HepG2 (cell line): ENCODE measurements around the gene SH3GL1. TPM values are rescaled to one million over a fixed set of nuclear protein-coding genes. Genes with fewer than 3 reads are reported as not detected.

ENCODE experiments used
- ATAC-seq: fragments of 200-7000 bp; cut with Tn5 transposase; 3 replicates; pipeline ENCODE4 v1.9.1; 2020; ENCODE audit warnings: mild to moderate bottlenecking, moderate library complexity
- BruUV-seq: library from RNA; stranded (reverse); fragments of 400-500 nt; replicated peaks from 2 replicates; lab custom pipeline; 2021; lab: Mats Ljungman, UMichigan
- CTCF ChIA-PET: fragments of 300-600 bp; formaldehyde crosslinking; extraction: SDS; loops from one replicate; lab custom pipeline; 2021; ENCODE audit warnings: low total read pairs, inconsistent platforms, low intra/inter-chr PET ratio; lab: Yijun Ruan, JAX
- POLR2A ChIA-PET: fragments of 350-600 bp; sonication (Branson Sonifier 250); formaldehyde crosslinking; loops from one replicate; lab custom pipeline; 2020; ENCODE audit warnings: antibody characterized with exemption, inconsistent platforms; lab: Yijun Ruan, JAX
- DNase-seq: peaks from one replicate; pipeline ENCODE4 v3.0.0-alpha.2; 2015; ENCODE audit warnings: low spot score
- FAIRE-seq: peaks from 3 replicates; lab custom pipeline; 2011; peaks lifted over from hg19 to GRCh38; lab: Jason Lieb, UNC
- H2AFZ ChIP-seq: one replicate; pipeline ENCODE4 v1.6.1; 2011; ENCODE audit warnings: low read length, inconsistent platforms
- H3K27ac ChIP-seq: fragments of 300-600 bp; 3 replicates; pipeline ENCODE4 v1.8.0; 2011; ENCODE audit warnings: mixed run types, mild to moderate bottlenecking, mixed read lengths, low read length, inconsistent platforms; ENCODE audit not compliant: insufficient read depth; ENCODE audit errors: extremely low read length
- H3K27me3 ChIP-seq, 2 experiments: fragments of 200-600 bp in 1 of 2; 2 replicates in 1 of 2; 3 replicates in 1 of 2; pipeline versions ENCODE4 v1.6.0 to v1.8.0; 2011; ENCODE audit warnings: low read length in 2 of 2, mild to moderate bottlenecking in 2 of 2, moderate library complexity in 2 of 2, inconsistent platforms in 1 of 2; ENCODE audit not compliant: insufficient read depth in 2 of 2, control insufficient read depth in 1 of 2
- H3K36me3 ChIP-seq, 2 experiments: fragments of 200-600 bp in 1 of 2; replicated peaks in 1 of 2; 2 replicates in 1 of 2; 3 replicates in 1 of 2; pipeline versions ENCODE4 v1.5.1 to v1.8.0; 2011; ENCODE audit warnings: low read length in 2 of 2, inconsistent platforms in 1 of 2; ENCODE audit not compliant: insufficient read depth in 2 of 2, control insufficient read depth in 1 of 2
- H3K4me1 ChIP-seq: 2 replicates; pipeline ENCODE4 v1.5.1; 2012; ENCODE audit warnings: low read length, inconsistent platforms; ENCODE audit not compliant: insufficient read depth
- H3K4me2 ChIP-seq: 2 replicates; pipeline ENCODE4 v1.6.0; 2011; ENCODE audit warnings: low read depth, low read length, inconsistent platforms
- H3K4me3 ChIP-seq, 3 experiments: fragments of 200-600 bp in 1 of 3; sonication (generic), shearing (Covaris generic) in 1 of 3; replicated peaks in 1 of 3; 2 replicates each; pipeline ENCODE4 v1.5.1; 2011 to 2016; ENCODE audit warnings: low read length in 3 of 3, inconsistent platforms in 2 of 3, low read depth in 2 of 3, mild to moderate bottlenecking in 2 of 3, control low read depth in 1 of 3, mixed read lengths in 1 of 3; ENCODE audit not compliant: insufficient read depth in 1 of 3
- H3K79me2 ChIP-seq: one replicate; pipeline ENCODE4 v1.6.1; 2011; ENCODE audit warnings: low read length, inconsistent platforms; ENCODE audit not compliant: insufficient read depth
- H3K9ac ChIP-seq: 2 replicates; pipeline ENCODE4 v1.6.0; 2011; ENCODE audit warnings: mild to moderate bottlenecking, low read depth, low read length, inconsistent platforms; ENCODE audit not compliant: insufficient read depth
- H3K9me3 ChIP-seq: 2 replicates; pipeline ENCODE4 v1.5.1; 2012; ENCODE audit warnings: mild to moderate bottlenecking, low read length
- H4K20me1 ChIP-seq: 2 replicates; pipeline ENCODE4 v1.6.0; 2011; ENCODE audit warnings: inconsistent platforms, mild to moderate bottlenecking, low read length, moderate library complexity; ENCODE audit not compliant: insufficient read depth
- ATF7 ChIP-seq, 2 experiments: fragments of 450-650 bp in 1 of 2; sonication (generic) in 1 of 2; formaldehyde crosslinking in 1 of 2; IDR thresholded peaks; 2 replicates each; pipeline versions ENCODE4 v1.4.0 to v1.6.1; 2016 to 2020; ENCODE audit warnings: antibody characterized with exemption in 1 of 2, mild to moderate bottlenecking in 1 of 2, missing genetic modification reagents in 1 of 2
- FOSL2 ChIP-seq: sonication (generic); formaldehyde crosslinking; IDR thresholded peaks from 2 replicates; pipeline ENCODE4 v1.4.0; 2020; ENCODE audit warnings: missing genetic modification reagents
- GPN1 ChIP-seq: sonication (generic); formaldehyde crosslinking; IDR thresholded peaks from 2 replicates; pipeline ENCODE4 v1.5.1; 2020; ENCODE audit warnings: missing genetic modification reagents, borderline replicate concordance
- HIVEP1 ChIP-seq: sonication (generic); formaldehyde crosslinking; IDR thresholded peaks from 2 replicates; pipeline ENCODE4 v1.4.0; 2020; ENCODE audit warnings: mild to moderate bottlenecking, missing genetic modification reagents
- HMG20B ChIP-seq: conservative IDR thresholded peaks from 2 replicates; pipeline ENCODE4 v1.6.1; 2016; ENCODE audit warnings: missing genetic modification reagents, missing compliant biosample characterization
- POGZ ChIP-seq: sonication (generic); formaldehyde crosslinking; IDR thresholded peaks from 2 replicates; pipeline ENCODE4 v1.4.0; 2020; ENCODE audit warnings: mild to moderate bottlenecking, missing genetic modification reagents
- RBFOX2 ChIP-seq: fragments of 200-400 bp; formaldehyde crosslinking; IDR thresholded peaks from 2 replicates; pipeline ENCODE4 v1.6.1; 2017; ENCODE audit warnings: low read depth, mild to moderate bottlenecking, low read length
- TERF1 ChIP-seq: sonication (generic); formaldehyde crosslinking; IDR thresholded peaks from 2 replicates; pipeline ENCODE4 v1.8.0; 2022; ENCODE audit warnings: mild to moderate bottlenecking, missing genetic modification reagents, moderate library complexity
- USF2 ChIP-seq, 2 experiments: sonication (generic) in 1 of 2; formaldehyde crosslinking in 1 of 2; IDR thresholded peaks; 2 replicates each; pipeline versions ENCODE4 v1.5.1 to v1.6.1; 2011 to 2020; ENCODE audit warnings: borderline replicate concordance in 1 of 2, low read depth in 1 of 2, low read length in 1 of 2, mild to moderate bottlenecking in 1 of 2, missing genetic modification reagents in 1 of 2, moderate library complexity in 1 of 2
- ZFP36L1 ChIP-seq: sonication (generic); formaldehyde crosslinking; IDR thresholded peaks from 2 replicates; pipeline ENCODE4 v1.8.0; 2022; ENCODE audit warnings: mild to moderate bottlenecking, missing genetic modification reagents, moderate library complexity
- ZKSCAN8 ChIP-seq: IDR thresholded peaks from 2 replicates; pipeline ENCODE4 v1.6.1; 2016; ENCODE audit warnings: borderline replicate concordance, missing genetic modification reagents, missing compliant biosample characterization
- ZNF234 ChIP-seq: sonication (generic); formaldehyde crosslinking; conservative IDR thresholded peaks from 2 replicates; pipeline ENCODE4 v1.5.1; 2020; ENCODE audit warnings: mild to moderate bottlenecking, missing genetic modification reagents
- ZNF33A ChIP-seq: sonication (generic); formaldehyde crosslinking; IDR thresholded peaks from 2 replicates; pipeline ENCODE4 v1.5.1; 2020; ENCODE audit warnings: missing genetic modification reagents, mild to moderate bottlenecking, moderate library complexity, borderline replicate concordance
- ZNF441 ChIP-seq: sonication (generic); formaldehyde crosslinking; IDR thresholded peaks from 2 replicates; pipeline ENCODE4 v1.7.0; 2021; ENCODE audit warnings: missing genetic modification reagents, borderline replicate concordance
- WGBS: methylation state at CpG from one replicate; pipeline ENCODE4 v1.1.6; 2017; ENCODE audit warnings: low lambda C conversion rate; 5-methylcytosine and 5-hydroxymethylcytosine counted together
- in situ Hi-C: cut with HindIII; loops from 2 replicates; pipeline ENCODE4 v1.10.0; 2017; ENCODE audit warnings: low pct_unique_long_range_greater_than_20kb; ENCODE audit not compliant: extremely low pct_ligation_motif_present
- intact Hi-C: fragments of 100-400 bp; cut with micrococcal nuclease; formaldehyde crosslinking; loops from one replicate; pipeline ENCODE4 v1.10.0; 2022; ENCODE audit not compliant: unreplicated experiment
- polyA plus RNA-seq, 8 experiments: library from polyadenylated mRNA; depleted of rRNA in 3 of 8; stranded (reverse) in 7 of 8; unstranded in 1 of 8; fragments of >200 nt; fragmentation: Illumina TruSeq in 4 of 8; extraction: Trizol in 4 of 8; gene quantifications; 2 replicates each; pipeline versions ENCODE4 v1.2.1 to v1.2.3, GENCODE V29; 2011 to 2016; ENCODE audit warnings: low read depth in 4 of 8, missing spikeins in 1 of 8, mixed read lengths in 1 of 8; ENCODE audit not compliant: insufficient read depth in 1 of 8
- total RNA-seq, 5 experiments: library from RNA; depleted of rRNA; stranded (reverse); fragments of >200 nt; fragmentation: Illumina TruSeq; extraction: Trizol; gene quantifications; 2 replicates each; pipeline ENCODE4 v1.2.3, GENCODE V29; 2016; ENCODE audit warnings: low read depth in 1 of 5
- TF ChIP-seq, protein P1 (sequence below), 2 experiments: fragments of 450-650 bp in 1 of 2; sonication (generic) in 1 of 2; formaldehyde crosslinking; IDR thresholded peaks; 2 replicates each; pipeline versions ENCODE4 v1.5.0 to v1.8.0; 2020 to 2022; ENCODE audit warnings: mild to moderate bottlenecking in 1 of 2, missing genetic modification reagents in 1 of 2

Gene SH3GL1
- total and polyA plus RNA-seq, 2 of the 13 experiments (the other 11 are each of a cell fraction or from before 2014, with no cell fraction given): 33.0 to 45.1 TPM

GRCh38 chr19:4380254-4380727 lies 20.1 kb downstream of the SH3GL1 start:
- Histone ChIP-seq H3K9ac (no peak overlapping the region), H3K9me3 (no peaks in the 10 kb centered on the region), H3K36me3 (peaks cover 6 to 25% of the 10 kb centered on the region in 2 experiments), H3K27me3 (no peaks in the 10 kb centered on the region; a peak in 1 of 5 replicates), H3K4me2 (no peak overlapping the region), H2AFZ (no peak overlapping the region), H3K4me3 (no peak overlapping the region), H3K79me2 (peaks cover 71% of the 10 kb centered on the region), H3K27ac (no peak overlapping the region), H3K4me1 (peaks cover 35% of the 10 kb centered on the region)
- ATAC-seq (no peak), DNase-seq (no peak), FAIRE-seq (no peak)
- ChIA-PET POLR2A (interaction anchor here (0.8 to 1.7 kb wide), 2 partner anchors 10 to 158 kb away, joined by 3 to 5 read pairs; no protein-coding TSS in a partner anchor), CTCF (no interaction called here)
- 96% methylated on average over 17 of the region's 17 CpGs for WGBS
- intact Hi-C loops: no loop called here
- BruUV-seq: no TSS peak
- TF ChIP-seq ZNF234 (CRISPR knock-in tag) (no peak), TERF1 (no peak), ZNF441 (CRISPR knock-in tag) (no peak), ZKSCAN8 (CRISPR knock-in tag) (no peak), ZFP36L1 (CRISPR knock-in tag) (no peak), RBFOX2 (no peak), FOSL2 (CRISPR knock-in tag) (no peak), POGZ (no peak), GPN1 (CRISPR knock-in tag) (no peak), USF2 (IDR thresholded peaks at IDR 0.05; ENCODE audit: low read depth, low read length) (no peak), USF2 (CRISPR knock-in tag; IDR thresholded peaks at IDR 0.05; ENCODE audit: borderline replicate concordance) (no peak), ZNF33A (CRISPR knock-in tag) (no peak), ATF7 (IDR thresholded peaks at IDR 0.05) (no peak), ATF7 (CRISPR knock-in tag; IDR thresholded peaks at IDR 0.05) (no peak), HMG20B (no peak), HIVEP1 (CRISPR knock-in tag) (no peak)
- TF ChIP-seq, protein P1, sequence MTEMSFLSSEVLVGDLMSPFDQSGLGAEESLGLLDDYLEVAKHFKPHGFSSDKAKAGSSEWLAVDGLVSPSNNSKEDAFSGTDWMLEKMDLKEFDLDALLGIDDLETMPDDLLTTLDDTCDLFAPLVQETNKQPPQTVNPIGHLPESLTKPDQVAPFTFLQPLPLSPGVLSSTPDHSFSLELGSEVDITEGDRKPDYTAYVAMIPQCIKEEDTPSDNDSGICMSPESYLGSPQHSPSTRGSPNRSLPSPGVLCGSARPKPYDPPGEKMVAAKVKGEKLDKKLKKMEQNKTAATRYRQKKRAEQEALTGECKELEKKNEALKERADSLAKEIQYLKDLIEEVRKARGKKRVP (CRISPR knock-in tag; IDR thresholded peaks at IDR 0.05): no peak
- TF ChIP-seq, all 625 proteins: peak for 0
- in situ Hi-C loops: no loop called here
- peaks cover 12% of the 10 kb centered on the region; the same call in 1 of the 2 replicates for H4K20me1 ChIP-seq
